GM18508 (cell line): Measurements from ENCODE around the gene PES1.
"Not testable (repeated sequence)": the region's sequence is repeated elsewhere in the genome, so short reads cannot be mapped to it uniquely, and the experiment has no call there.

Experiments used
- ATAC-seq: cut with Tn5 transposase; IDR thresholded peaks from one replicate; pipeline ENCODE4 v1.9.1; 2021; ENCODE audit warnings: moderate number of reproducible peaks; ENCODE audit not compliant: insufficient read depth, unreplicated experiment

Gene PES1

DNA sequence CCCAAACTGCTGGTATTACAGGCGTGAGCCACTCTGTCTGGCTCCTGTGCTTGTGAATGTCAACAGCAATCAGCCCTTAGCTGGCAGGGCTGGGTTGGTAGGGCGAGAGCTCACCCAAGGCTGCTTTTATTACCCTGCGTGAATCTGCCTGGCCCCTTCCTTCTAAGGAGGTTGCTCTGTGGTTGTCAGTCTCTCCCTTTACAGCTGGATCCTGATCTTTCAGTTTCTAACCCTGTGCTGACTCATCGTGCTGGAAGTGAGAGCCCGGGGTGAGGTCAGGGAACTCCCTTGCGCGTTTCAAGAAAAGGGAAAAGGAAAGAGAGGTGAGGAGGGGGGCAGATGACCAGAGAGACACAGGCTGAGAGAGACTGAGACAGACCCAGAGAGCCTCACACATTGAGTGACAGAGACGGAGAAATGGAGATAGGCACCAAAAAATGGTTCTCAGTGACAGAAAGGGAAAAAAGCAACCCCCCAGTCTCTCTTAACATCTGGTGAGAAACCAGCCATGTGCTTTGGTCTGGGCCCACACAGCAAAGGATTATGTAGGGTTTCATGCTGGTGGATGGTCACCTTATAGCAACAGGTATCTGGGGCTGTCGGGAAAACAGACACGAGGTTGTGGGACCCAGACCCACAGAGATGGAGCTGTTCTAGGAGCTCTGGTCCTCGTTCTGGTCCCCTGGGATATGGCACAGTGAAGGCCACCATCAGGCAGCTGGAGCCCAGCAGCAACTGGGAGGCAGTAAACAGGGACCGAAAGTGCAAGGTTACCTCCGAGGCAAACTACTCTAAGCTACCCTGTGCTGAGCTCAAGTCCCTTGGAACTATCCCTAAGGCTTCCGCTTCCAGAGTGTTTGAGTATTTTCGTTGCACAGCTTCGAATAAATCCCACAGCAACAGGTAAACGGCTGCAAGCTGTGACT, 17.8 kb upstream of the PES1 start:
- no peak for ATAC-seq

DNA sequence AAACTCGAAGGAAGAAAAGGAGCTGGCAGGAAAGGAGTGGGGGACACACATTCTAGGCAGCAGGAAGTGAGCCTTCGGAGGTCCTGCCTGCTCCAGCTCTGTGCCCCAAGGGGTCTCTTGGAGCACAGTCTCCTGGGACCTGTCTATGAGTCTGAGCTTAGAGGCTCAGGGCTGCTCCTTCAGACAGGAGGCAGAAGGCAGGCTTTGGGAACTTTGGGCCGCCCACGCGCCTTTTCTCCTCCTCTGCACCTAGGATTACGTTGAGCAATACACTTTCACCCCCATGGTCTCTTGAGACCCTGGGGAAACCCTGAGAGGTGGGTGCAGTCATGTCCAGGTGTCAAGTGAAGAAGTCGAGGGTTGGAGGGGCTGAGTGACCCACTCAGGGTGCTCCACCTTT, 16.2 kb upstream of the PES1 start:
- ATAC-seq: no peak

DNA sequence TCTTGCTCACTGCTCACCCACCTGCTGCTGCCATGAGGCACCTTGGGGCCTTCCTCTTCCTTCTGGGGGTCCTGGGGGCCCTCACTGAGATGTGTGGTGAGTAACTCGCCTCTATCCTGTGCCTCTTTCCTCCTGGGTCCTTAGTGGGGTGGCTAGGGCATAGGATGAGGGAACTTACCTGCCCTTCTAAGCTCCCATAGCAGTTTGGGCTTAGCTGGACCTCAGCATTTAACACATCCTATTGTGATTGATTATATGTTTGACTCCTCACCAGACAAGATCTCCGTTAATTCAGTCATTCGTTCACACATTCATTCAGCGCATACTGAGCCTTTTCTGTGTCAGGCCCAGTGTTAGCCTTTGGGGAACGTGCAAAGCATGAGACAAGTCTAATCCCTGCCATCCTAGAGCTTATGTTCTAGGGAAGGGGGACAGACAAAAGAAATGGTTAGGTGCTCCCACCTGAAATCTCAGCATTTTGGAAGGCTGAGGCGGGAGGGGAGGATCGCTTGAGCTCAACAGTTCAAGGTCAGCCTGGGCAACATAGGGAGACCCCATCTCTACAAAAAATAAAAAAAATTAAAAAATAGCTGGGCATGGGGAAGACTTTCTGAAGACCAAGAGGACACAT, 15.7 kb upstream of the PES1 start:
- ATAC-seq: no peak

DNA sequence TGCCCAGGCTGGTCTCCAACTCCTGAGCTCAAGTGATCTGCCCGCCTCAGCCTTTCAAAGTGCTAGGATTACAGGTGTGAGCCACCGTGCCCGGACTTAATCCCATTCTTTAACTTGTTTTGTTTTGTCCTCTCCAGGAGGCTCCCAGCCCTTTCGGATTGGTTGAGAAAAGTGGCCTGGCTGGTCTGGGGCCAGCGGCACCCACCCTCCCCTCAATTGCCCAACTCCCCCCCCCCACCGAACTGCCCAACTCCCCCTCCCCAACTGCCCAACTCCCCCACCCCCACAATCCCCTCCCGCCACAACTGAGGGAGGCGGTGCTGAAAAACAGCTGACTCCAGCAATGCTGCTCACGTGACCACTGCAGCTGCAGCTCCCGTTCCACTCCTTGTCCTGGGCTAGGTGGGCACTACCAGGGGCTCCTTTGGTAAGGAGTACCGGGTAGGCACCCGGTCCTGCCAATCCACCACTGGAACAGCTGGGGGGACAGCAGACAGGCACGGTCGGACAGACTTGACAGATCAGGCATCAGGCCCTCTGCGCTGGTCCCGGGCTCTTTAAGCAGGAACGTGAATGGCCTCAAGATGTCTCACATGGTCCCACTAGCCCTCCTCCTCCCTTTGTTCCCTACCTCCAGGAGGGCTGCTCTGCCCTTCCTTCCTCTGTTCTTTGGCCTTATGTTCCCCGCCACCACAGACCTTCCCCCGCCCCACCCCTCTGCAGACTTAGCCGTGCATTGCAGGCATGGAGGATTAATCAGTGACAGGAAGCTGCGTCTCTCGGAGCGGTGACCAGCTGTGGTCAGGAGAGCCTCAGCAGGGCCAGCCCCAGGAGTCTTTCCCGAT, 15.0 kb upstream of the PES1 start, which contains the start of gene TCN2:
TSS of gene TCN2 (plus strand) at position 720 of the 845 bp plus-strand sequence. CDS start 158 bp downstream, outside the sequence.
- ATAC-seq: no peak

DNA sequence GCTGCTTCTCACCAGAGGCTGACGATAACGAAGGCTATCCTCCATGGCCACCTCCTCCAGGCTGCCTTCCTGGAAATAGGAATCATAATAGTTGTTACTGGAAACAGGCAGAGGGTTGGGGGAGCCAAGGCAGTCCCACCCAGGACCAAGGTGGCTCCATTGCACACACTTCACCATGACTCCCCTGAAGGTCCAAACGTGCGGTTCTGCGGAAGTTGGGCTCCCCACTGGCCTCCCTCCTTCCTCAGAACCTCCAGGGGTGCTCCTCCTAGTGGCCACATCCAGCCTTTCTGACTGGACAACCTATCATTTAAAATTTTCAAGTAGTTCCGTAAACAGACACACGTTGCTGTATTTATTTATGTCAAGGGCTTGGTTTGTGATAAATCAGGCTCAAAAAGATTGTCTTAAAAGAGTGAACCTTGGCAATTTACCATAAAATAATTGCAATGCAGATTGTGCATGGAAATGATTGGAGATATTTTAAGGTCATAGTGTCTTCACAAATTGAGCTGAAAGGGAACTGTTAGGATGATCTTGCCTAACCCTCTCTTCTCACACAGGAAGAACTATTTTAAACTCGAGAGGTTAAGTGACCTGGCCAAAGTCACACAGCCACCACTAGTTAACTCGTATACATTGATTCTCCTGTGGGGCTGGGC, 13.9 kb upstream of the PES1 start:
- no peak for ATAC-seq

DNA sequence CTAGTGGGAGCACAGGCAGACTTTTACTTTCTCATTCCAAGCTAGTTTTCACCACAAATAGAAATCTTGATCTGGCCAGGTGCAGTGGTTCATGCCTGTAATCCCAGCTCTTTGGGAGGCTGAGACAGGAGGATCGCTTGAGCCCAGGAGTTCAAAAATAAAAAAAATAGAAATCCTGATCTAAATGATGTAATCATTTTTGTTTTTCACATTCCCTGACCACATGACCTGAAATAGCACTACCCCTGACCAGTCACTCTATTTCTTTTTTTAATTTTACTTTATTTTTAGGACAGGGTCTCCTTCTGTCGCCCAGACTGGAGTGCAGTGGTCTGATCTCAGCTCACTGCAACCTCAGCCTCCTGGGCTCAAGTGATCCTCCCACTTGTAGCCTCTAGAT, 13.0 kb upstream of the PES1 start:
- ATAC-seq: no peak

DNA sequence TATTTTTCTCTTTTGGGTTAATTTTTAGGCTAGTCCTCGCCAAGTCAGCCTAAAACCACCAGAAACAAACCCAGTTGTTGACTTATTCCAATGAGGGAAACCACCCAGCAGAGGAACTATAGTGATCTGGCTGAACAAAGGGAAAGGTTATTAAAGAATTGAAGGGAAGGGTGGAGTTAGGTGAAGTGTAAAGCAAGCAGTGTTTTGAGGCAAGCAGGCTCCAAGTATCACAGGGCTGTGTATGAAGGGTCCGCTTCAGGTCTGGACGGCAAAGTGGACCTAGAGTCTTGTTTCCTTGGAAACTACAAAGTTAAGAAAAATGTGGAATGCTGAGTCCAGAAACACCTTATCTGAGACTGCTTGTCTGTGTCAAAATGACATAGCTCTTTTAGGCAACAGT, 12.1 kb upstream of the PES1 start:
- no peak for ATAC-seq

DNA sequence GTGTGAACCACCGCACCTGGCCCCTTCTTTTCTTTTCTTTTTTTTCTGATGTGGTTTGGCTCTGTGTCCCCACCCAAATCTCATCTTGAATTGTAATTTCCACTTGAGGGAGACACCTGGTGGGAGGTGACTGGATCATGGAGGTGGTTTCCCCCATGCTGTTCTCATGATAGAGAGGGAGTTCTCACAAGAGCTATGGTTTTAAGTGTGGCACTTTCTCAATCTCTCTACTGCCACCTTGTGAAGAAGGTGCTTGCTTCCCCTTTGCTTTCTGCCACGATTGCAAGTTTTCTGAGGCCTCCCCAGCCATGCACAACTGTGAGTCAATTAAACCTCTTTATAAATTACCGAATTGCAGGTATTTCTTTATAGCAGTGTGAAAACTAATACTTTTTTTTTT, 10.3 kb upstream of the PES1 start:
- no peak for ATAC-seq

DNA sequence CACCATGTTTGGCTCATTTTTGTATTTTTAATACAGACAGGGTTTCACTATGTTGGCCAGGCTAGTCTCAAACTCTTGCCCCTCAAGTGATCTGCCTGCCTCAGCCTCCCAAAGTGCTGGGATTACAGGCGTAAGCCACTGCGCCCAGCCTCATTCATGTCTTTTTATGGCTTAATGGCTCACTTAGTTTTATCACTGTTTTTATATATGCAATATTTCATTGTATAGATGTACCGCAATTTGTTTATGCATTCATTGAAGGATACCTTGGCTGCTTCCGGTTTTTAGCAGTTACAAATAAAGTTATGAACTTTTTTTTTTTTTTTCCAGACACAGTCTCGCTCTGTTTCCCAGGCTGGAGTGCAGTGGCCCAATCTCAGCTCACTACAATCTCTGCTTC, 9.8 kb upstream of the PES1 start:
- no peak for ATAC-seq

DNA sequence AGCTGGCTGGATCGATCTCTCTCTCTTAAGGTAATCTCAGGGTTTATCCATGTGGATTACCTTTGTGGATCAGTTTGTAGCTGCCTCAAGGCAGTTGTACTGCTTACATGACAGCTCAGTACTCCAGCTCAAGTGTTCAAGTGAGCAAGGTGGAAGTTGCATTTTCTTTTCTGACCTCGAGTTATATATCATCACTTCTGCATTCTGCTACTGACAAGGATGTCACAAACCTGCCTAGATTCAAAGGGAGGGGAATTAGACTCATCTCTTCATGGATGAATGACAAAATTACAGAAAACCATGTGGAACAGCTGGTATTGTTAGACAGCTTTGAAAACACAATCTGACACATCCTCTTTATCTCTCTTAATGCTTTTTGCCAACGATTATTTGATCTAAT, 9.2 kb upstream of the PES1 start:
- no peak for ATAC-seq

DNA sequence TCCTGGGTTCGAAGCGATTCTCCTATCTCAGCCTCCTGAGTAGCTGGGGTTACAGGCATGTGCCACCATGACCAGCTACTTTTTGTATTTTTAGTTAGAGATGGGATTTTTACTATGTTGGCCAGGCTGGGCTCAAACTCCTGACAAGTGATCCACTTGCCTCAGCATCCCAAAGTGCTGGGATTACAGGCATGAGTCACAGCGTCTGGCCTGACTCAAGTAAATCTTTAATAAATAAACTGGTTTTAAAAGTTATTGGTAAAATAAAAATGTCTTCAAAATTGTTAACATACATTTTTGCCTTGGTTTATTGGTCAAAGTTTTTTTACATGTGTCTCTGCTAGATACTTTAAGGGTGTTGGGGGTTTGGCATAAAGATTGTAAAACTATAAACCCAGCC, 7.3 kb upstream of the PES1 start:
- ATAC-seq: no peak

DNA sequence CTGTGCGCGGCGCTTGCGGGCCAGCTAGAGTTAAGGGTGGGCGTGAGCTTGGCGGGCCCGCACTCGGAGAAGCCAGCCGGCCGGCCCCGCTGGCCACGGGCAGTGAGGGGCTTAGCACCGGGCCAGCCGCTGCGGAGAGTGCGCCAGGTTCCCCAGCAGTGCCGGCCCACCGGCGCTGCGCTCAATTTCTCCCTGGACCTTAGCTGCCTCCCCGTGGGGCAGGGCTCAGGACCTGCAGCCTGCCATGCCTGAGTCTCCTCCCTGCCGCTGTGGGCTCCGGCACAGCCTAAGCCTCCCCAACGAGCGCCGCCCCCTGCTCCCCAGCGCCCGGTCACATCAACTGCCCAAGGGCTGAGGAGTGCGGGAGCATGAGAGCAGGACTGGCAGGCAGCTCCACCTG, 5.2 kb upstream of the PES1 start:
- no peak for ATAC-seq

DNA sequence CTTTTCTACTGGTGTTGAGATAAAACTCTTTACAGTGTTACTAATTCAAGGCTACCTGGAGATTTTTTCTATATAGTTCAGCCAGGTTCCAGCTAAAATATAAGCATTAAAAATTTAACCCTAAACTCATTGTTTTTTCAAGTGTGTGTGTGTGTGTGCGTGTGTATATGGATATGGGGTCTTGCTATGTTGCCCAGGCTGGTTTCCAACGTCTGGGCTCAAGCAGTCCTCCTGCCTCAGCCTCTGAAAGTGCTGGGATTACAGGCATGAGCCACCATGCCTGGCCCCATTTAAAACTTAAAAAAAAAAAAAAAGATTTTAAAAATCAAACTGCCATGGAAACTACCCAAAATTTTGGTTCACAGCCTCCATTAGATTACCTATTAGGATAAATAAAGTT, 4.5 kb upstream of the PES1 start:
- no peak for ATAC-seq

DNA sequence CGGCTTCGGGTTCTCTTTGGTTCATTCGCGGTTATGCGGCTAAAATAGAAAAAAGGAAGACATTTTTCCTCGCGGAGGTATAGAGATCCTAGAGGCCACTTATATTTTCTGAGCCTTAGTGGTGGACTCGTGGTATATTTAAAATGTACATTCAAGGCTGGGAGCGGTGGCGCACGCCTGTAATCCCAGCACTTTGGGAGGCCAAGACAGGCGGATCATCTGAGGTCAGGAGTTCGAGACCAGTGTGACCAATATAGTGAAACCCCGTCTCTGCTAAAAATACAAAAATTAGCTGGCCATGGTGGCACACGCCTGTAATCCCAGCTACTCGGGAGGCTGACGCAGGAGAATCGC, 627 bp upstream of the PES1 start:
- not testable (repeated sequence) for ATAC-seq

DNA sequence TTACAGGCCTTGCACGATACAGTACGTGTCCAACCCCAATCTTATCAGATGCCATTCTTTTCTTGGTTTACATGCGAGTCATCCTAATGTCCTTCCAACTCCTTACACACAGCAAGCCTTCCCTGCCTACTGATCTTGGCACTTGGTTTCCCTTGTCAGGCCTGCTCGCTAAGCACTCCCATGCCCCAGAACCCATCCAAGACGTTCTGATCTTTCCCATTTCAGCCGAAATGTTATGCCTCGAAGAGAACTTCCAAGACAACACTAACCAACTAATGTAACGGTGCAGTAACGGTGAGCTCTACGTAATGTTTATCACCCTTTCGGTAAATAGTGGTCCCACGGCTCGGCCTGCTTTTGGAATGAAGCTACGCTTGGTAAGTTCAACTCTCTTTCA, 521 bp downstream of the PES1 start:
- ATAC-seq: no peak

DNA sequence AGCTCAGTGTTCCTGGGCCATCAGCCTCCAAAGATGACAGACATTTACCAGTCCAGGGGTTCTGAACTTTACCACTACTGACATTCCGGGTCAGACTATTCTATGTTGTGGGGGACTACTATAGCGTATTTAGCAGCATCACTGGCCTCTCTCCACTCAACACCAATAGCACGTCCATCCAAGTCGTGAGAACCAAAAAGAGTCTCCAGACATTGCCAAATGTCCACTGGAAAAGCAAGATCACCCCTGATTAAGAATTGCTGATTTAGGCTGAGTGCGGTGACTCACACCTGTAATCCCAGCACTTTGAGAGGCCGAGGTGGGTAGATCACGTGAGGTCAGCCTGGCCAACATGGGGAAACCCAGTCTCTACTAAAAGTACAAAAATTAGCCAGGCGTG, 5.3 kb downstream of the PES1 start:
- ATAC-seq: no peak

DNA sequence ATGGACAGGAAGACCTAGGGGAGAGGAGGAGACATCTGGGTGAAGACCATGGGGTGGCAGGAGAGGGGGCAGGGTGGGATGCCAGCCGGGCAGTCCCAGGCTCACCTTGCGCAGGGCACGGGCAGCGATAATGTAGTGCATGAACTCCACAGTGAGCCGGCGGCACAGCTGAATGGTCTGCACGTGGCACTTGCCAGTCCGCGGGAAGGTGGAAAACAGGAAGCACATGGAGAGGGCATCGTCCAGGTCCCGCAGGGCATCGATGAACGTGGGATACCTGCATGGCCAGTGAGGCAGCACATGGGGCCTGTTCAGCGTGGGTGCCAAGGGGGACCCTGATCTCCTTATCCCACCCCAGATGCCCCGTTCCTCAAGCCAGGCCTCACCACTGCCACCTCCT, 7.3 kb downstream of the PES1 start:
- no peak for ATAC-seq

DNA sequence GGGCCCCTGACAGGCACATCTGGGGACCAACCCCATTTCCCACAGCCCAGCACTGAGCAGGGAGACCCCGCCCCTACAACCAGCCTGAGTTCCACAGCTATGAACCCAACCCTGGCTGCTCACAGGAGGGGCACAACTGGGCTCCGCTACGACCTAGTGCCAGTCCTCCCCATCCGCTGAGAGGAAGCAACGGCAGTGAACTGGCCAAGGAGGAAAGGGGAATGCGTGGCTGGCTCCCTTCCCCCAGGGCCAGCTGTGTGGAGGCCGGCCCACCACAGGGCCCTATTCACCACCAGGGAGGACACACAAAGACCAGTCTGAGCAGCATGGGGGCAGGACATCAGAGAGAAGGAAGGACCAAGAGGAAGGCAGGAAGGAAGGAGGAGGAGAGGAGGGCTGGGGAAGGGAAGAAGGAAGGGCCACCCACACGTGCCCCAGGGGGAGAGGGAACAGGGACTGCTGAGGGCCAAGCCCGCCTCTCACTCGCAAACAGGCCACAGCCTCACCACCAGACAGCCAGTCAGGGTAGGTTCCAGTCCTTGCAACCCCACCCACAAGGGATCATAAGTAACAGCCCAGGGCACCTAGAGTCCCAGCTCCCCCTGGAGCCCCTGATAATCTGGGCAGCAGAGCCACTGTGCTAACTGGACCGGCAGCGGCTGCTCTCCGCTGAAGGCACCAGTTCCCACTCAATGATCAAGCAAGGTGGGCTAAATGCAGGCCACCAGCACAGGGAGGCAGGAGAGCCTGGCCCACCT, 8.7 kb downstream of the PES1 start:
- no peak for ATAC-seq

DNA sequence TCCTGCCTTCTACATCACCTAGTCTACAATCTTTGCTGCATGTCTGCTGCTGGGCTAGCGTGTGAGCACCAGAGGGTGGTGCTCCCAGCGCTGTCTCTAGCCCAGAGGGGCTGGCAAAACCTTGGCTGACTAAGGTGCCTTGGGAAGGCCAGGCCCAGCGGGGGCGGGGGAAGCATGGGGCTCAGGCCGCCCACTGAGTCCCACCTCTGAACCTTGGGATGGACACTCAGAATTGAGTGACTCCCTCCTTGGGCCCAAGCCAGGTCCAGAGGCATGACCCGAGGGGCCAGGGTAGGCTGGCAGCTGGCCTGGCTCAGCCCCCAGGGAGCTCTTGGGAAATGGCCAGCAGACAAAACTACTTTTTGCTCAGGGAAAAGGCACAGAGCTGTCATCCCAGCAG, 9.7 kb downstream of the PES1 start:
- ATAC-seq: no peak

DNA sequence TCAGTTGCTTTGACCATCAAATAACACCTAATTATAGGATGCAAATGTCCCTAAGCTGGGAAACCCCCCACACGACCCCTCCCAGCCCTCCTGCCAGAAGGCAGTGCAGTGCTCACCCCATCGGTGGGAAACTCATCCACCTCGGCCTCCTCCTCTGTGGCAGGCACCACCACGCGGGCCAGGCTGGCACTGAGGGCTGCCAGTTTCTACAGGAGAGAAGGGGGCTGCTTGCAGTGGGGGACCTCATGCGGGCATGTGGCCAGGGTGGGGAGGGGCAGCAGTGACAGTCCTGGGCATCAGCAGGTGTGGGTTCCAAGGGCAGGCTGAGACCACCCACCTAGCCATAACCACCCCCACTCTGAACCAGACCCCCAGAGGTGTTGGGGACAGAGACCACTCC, 10.8 kb downstream of the PES1 start:
- no peak for ATAC-seq
